ENCODE measurements around the gene DLEC1. TPM values are rescaled to one million over a fixed set of nuclear protein-coding genes. Genes with fewer than 3 reads are reported as not detected.

The DLEC1 gene, protein sequence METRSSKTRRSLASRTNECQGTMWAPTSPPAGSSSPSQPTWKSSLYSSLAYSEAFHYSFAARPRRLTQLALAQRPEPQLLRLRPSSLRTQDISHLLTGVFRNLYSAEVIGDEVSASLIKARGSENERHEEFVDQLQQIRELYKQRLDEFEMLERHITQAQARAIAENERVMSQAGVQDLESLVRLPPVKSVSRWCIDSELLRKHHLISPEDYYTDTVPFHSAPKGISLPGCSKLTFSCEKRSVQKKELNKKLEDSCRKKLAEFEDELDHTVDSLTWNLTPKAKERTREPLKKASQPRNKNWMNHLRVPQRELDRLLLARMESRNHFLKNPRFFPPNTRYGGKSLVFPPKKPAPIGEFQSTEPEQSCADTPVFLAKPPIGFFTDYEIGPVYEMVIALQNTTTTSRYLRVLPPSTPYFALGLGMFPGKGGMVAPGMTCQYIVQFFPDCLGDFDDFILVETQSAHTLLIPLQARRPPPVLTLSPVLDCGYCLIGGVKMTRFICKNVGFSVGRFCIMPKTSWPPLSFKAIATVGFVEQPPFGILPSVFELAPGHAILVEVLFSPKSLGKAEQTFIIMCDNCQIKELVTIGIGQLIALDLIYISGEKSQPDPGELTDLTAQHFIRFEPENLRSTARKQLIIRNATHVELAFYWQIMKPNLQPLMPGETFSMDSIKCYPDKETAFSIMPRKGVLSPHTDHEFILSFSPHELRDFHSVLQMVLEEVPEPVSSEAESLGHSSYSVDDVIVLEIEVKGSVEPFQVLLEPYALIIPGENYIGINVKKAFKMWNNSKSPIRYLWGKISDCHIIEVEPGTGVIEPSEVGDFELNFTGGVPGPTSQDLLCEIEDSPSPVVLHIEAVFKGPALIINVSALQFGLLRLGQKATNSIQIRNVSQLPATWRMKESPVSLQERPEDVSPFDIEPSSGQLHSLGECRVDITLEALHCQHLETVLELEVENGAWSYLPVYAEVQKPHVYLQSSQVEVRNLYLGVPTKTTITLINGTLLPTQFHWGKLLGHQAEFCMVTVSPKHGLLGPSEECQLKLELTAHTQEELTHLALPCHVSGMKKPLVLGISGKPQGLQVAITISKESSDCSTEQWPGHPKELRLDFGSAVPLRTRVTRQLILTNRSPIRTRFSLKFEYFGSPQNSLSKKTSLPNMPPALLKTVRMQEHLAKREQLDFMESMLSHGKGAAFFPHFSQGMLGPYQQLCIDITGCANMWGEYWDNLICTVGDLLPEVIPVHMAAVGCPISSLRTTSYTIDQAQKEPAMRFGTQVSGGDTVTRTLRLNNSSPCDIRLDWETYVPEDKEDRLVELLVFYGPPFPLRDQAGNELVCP (N-terminal part only)
- 1 to 10 TPM in 2 of 4 donors, under 1 TPM in 2; 0.54 to 1.4 (median 0.85) TPM for polyA plus RNA-seq (ENCODE audit: insufficient read length in 4 of 4)

DNA sequence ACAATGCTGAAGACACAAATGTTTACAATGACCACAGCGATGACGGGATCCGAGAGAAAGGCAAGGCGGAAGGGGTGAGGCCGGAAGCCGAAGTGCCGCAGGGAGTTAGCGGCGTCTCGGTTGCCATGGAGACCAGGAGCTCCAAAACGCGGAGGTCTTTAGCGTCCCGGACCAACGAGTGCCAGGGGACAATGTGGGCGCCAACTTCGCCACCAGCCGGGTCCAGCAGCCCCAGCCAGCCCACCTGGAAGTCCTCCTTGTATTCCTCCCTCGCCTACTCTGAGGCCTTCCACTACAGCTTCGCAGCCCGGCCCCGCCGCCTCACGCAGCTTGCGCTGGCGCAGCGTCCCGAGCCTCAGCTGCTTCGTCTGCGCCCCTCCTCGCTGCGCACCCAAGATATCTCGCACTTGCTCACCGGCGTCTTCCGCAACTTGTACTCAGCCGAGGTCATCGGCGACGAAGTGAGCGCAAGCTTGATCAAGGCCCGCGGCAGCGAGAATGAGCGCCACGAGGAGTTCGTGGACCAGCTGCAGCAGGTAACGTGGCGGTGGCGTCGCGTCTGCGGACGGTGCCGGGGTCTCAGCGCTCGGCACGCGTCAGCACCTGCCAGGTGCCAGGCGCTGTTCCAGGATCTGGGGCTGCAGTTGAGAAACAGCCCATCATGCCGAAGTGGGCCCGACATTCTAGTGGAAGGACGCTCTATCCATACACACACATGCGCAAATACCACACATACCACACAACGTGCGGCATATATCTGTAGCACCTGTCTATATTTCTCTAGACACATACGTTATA is at the start of gene DLEC1:
Gene DLEC1, plus strand, starts transcription at position 108 of the 798 bp plus-strand sequence. Its CDS starts 18 bp downstream, at position 126.
- peak in 2 of 4 donors; percentile 42 to 55 for DNase-seq (ENCODE audit: low read depth in 4 of 4, low spot score in 3 of 4)

DNA sequence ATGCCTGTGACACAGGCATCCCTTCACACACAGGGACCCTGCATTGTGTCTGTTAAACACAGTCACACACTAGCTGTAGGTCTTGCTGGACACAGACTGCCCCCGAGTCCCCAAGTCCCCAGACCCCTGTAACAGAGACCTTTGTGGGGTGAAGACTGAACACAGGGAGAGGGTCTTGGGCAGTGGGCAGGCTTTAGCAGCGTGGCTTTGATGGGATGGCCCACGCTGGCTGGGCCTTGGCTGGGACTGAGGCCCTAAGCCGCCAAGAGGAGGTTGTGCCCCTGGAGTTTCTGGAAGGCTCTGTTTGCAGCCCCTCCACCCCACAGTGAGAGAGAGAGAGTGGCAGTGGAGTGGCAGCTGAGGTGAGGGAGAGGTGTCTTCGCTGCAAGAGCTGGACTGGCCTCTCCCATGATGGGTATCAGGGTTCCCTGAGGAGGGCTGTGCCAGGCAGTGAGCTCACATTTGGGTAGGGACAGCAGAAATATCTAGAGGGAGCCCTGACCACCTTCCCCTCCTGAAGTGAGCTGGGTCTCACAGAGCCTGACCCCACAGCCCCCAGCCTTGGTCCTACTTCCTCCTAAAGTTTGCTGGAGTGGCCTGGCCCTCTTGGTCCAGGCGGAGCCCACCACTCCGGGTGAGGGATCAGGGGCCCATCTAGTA is 49.1 kb upstream of the DLEC1 start:
- DNase-seq (ENCODE audit: low read depth in 4 of 4, low spot score in 3 of 4) = no peak

DNA sequence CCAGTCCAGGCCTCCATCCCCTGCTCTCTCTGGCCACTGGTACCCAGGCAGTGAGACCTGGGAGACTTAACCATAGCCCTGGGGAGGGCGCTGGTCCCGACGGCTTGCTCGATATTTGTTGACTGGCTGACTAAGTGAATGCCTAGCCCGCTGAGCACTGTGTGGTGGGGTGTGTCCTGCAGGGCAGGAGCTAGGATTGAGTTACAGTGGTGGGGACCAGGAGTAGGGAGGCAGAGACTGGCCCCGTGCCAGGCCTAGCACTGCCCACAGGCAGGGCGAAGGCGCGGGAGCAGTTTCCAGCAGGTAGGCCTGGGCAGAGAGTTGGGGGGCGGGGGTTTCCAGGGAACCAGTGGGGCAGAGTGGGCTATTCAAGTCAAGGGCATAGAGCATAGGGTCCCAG is 48.5 kb upstream of the DLEC1 start, which contains the start of gene VILL:
Gene VILL, plus strand, starts transcription at position 260 of the 400 bp plus-strand sequence. CDS start 2,887 bp downstream, outside the sequence.
- DNase-seq (ENCODE audit: low read depth in 4 of 4, low spot score in 3 of 4) = no peak

DNA sequence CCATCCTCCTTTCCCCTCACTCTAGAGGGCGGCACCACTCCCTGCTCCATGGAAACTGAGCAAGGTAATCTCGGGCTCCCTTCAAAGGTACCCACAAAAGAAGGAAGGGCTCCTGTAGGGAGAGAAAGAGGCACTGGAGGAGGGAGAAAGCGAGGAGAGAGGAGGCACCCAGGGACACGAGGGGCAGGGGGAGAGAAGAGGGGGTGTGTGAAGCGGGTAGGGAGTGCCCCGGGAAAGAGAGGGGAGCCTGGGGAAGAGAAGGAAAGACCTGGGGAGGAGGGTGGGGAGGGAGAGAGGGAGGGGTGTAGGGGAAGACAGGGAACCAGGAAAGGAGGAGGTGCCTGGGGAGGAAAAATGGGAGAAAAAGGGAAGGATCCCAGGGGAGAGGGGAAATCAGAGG is 47.9 kb upstream of the DLEC1 start:
- DNase-seq (ENCODE audit: low read depth in 4 of 4, low spot score in 3 of 4) = no peak

DNA sequence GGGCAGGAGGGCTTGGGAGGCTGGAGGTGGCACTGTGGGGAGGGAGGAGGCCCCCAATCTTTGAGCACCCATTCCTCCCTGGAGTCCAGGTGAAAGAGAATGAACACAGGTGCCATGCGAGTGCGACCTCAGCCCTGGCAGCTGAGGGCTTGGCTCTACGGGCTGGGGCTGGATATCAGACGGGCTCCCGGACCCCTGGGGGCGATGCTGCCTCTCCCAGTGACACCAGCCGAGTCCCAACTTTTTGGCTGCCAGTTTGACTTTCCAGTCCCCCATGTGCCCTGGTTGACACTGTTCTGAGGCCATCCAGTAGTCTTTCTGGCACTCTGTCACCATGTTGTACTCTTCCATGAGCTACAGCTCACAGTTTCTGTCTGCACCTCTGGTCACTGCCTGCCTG is 47.2 kb upstream of the DLEC1 start:
- DNase-seq (ENCODE audit: low read depth in 4 of 4, low spot score in 3 of 4) = no peak

DNA sequence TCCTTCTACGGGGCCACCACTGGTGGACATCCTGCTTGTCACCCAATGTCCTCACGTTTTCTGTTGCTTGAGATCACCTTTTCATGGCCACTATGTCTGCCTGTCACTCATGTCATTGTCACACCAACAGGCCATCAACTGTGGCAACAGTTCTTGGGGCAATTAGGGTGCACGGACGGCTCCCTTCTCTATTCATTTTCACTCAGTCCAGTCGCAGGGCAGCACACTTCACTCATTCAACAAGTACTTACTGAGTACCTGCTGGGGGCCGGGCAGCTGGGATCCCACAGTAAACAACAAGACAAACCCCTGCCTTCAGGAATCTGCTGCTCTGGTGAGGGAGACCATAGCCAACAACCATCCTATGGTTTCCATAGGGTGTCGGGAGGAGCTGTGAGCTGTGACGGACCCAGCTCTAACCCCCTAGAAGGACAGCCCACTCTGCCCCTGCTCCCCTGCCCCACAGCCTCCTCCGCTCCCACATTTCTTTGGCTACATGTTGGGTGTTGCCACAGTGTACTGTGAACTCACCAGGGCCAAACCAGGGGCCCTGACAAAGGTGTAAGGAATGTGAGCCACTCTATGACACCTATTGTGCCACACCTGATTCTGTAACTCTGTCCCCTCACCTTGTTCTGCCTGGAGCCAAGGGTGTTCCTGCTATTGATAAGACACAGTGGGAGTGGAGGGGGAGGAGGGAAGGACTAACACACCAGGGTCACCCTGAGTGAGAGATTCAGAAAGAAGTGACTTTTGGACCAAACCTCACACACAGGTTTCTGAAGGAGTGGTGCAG is 46.5 kb upstream of the DLEC1 start:
- DNase-seq (ENCODE audit: low read depth in 4 of 4, low spot score in 3 of 4) = no peak

DNA sequence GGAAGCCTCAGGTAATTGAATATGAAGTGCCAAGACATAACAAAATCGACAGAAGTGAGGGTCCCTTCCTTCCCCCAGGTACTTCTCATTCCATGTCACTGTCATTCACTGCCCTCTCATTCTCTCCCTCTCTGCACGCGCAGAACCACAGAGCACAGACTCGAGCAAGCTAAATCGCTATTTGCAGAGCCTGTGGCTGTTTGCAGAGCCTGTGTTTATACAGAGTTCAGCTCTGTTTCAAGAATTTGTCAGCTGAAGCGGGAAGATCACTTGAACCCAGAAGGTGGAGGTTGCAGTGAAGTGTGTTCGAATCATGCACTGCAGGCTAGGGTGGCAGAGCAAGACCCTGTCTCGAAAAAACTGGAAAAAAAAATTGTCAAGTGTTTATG is 45.9 kb upstream of the DLEC1 start:
- no peak for DNase-seq (ENCODE audit: low read depth in 4 of 4, low spot score in 3 of 4)

DNA sequence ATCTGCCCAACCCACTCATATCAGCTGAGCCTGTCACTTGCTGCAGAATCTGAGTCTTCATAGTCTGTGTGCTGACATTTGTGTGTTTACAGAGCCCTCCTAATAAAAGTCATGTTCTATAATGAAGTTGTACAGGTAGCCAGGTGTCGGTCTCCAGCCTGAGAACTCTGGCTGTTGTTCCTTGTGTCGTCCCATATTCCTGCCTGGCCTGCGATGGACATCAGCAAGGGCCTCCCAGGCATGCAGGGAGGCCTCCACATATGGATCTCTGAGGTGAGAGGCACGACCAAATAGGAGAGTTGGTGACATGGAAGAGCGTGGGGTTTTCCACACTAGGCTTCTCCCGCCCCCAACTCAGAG is 45.6 kb upstream of the DLEC1 start:
- DNase-seq (ENCODE audit: low read depth in 4 of 4, low spot score in 3 of 4) = no peak

DNA sequence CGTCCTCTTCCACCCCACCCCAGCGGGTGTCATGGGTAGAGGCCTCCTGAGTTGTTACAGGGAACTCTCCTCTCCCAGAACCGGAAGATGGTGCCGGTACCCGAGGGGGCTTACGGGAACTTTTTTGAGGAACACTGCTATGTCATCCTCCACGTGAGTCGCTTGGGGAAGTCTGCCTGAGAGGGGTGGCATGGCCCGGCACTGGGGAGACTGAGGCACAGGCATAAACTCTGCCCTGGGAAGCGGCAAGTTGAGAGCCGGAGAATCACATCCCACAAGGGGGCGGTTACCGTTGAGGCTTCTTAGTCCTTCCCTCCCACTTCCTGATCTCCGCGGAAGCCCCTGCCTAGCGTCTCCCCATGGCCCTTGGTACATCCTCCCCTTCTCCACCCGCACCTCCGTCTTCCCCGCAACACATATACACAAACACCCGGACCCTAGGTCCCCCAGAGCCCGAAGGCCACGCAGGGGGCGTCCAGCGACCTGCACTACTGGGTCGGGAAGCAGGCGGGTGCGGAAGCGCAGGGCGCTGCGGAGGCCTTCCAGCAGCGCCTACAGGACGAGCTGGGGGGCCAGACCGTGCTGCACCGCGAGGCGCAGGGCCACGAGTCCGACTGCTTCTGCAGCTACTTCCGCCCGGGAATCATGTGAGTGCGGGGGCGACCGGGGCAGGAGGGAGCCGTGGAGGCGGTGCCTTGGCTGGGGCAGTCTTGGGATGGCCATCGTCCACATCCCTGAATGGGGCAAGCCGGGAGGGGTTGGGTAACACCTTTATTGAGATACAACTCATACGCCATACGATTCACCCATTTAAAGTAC is 45.0 kb upstream of the DLEC1 start:
- DNase-seq (ENCODE audit: low read depth in 4 of 4, low spot score in 3 of 4) = peak; percentile 40 to 59 (median 45)

DNA sequence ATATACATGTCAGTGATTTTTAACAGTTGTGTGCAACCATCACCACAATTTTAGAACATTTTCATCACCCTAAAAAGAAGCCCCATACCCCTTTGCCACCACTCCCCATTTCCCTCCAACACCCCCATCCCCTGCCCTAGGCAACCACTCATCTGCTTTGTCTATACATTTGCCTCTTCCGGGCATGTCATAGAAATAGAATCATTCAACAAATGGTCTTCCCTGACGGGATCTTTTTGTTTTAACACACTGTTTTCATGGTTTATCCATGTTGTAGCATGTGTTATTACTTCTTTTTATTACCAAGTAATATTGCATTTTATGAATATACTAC is 44.4 kb upstream of the DLEC1 start:
- DNase-seq (ENCODE audit: low read depth in 4 of 4, low spot score in 3 of 4) = no peak

DNA sequence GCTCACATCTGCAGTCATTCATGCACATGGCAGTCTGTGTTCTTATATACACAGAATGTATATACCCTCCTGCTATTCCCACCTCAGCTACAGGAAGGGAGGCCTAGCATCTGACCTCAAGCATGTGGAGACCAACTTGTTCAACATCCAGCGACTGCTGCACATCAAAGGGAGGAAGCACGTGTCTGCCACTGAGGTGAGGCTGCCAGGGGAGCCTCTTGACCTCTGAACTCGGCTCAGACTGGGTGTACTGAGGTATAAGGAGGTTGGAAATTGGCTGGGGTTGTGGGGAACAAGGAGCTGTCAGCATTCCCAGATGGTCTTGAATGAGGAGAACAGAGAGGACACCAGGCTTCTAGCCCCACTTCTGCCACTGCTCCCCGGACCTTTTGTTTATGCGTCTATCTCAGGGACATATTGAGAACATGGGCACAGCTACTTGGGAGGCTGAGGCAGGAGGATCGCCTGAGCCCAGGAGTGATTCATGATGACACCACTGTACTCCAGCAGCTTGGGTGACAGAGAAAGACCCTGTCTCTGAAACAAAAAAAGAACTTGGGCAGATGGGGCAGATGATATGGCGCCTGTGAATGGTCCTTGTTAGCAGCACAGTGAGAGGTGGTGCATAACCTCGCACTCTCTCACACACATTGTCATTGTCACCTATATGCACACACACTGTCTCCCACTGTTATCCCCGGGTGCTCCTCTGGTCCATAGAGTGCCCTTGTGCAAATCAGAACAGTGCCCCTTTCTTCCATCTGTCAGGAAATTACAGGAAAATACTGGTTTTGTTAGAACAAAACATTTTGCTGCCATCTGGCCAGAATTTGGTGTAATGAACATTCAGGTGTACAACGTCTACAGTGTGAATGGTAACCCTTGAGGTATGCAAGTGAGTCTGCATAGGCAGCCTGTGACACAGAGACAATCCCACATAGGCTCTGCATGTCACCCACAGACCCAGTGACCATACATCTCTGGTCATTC is 43.1 kb upstream of the DLEC1 start:
- DNase-seq (ENCODE audit: low read depth in 4 of 4, low spot score in 3 of 4) = no peak

DNA sequence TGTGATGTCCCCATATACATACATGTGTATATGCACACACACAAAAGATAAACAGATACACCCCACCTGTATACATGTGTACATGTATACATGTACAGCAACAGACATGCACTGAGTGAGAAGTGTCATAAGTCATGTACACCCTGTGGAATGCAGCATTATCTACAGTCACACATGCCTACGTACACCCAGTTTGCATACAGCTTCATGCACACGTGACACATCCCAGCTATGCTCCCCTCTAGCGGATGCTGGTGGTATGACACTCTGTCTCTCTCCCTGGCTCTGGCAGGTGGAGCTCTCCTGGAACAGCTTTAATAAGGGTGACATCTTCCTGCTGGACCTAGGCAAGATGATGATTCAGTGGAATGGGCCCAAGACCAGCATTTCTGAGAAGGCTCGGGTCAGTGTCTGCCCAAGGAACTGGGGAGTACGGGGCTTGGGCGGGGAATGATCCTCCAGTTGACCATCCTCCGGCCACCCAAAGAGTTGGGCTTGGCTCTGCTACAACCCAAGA is 42.2 kb upstream of the DLEC1 start:
- DNase-seq (ENCODE audit: low read depth in 4 of 4, low spot score in 3 of 4) = peak; percentile 44 to 69 (median 62)

DNA sequence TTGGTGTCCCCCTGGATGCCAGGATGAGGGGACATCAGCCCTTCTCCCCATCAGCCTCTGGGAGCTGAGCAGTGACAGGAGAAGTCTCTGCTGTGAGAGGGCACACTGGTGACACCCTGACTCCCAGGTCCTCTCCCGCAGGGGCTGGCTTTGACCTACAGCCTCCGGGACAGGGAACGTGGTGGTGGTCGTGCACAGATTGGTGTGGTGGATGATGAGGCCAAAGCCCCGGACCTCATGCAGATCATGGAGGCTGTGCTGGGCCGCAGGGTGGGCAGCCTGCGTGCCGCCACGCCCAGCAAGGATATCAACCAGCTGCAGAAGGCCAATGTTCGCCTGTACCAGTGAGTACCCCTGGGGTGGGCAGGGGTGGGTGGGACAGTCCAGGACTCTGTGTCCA is 41.7 kb upstream of the DLEC1 start:
- DNase-seq (ENCODE audit: low read depth in 4 of 4, low spot score in 3 of 4) = no peak

DNA sequence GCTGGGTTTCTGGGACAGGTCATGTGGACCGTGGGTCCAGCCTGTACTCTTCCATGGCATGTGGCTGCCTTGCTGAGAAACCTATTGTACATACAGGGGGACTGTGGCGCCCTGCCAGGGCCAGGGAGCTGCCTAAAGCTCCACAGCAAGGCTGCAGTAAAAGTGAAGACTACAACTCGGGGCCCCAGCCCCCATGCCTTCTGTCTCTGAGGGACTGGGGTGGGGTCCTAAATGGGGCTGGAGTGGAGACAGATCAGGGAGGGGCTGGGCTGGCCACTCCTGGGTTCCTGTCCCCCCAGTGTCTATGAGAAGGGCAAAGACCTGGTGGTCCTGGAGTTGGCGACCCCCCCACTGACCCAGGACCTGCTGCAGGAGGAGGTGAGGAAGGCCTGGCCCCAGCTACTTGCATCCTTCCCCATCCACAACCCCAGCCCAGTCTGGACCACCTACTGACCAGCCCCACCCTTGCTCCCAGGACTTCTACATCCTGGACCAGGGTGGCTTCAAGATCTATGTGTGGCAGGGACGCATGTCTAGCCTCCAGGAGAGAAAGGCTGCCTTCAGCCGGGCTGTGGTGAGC is 41.1 kb upstream of the DLEC1 start:
- DNase-seq (ENCODE audit: low read depth in 4 of 4, low spot score in 3 of 4) = no peak

DNA sequence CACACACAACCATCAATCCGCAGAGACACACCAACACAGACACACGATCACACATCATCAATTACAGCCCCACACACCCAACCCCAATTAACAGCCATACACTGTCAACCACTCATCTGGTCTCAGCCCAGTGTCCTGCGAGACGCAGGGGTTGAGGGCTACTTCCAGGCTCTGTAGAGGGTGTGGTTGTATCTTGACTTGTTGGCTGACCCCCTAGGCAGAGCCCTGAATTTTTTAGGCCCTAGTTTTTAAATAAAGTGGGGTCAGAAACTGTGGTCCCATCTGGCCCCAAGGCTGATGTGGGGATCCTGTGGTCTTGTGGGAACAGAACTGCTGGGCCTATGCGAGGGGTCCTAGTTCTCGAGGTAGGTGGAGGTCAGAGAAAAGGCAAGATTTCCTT is 39.2 kb upstream of the DLEC1 start:
- DNase-seq (ENCODE audit: low read depth in 4 of 4, low spot score in 3 of 4) = no peak

Data from right renal pelvis (tissue), 4 donors.